Keratinocyte (primary cell): ENCODE measurements around the gene ANKRD44. TPM values are rescaled to one million over a fixed set of nuclear protein-coding genes. Genes with fewer than 3 reads are reported as not detected.

Source experiments
- DNase-seq: peaks from one replicate; pipeline ENCODE4 v3.0.0-alpha.2; 2011; ENCODE audit warnings: low read depth, missing footprints, low spot score
- FAIRE-seq: peaks from 2 replicates; lab custom pipeline; 2011; peaks lifted over from hg19 to GRCh38; lab: Jason Lieb, UNC
- H2AFZ ChIP-seq: 2 replicates; pipeline ENCODE4 v1.6.0; 2012; ENCODE audit warnings: low read length, control low read depth, inconsistent platforms; ENCODE audit not compliant: control insufficient read depth
- H3K27ac ChIP-seq: 2 replicates; pipeline ENCODE4 v1.5.1; 2011; ENCODE audit warnings: low read length; ENCODE audit not compliant: control insufficient read depth, insufficient read depth
- H3K27me3 ChIP-seq: 3 replicates; pipeline ENCODE4 v1.6.0; 2011; ENCODE audit warnings: low read length; ENCODE audit not compliant: control insufficient read depth, insufficient read depth; ENCODE audit errors: extremely low read depth
- H3K36me3 ChIP-seq, 2 experiments: 2 replicates in 1 of 2; 3 replicates in 1 of 2; pipeline ENCODE4 v1.5.1; 2011; ENCODE audit warnings: low read length in 2 of 2, mild to moderate bottlenecking in 1 of 2; ENCODE audit not compliant: control insufficient read depth in 2 of 2, insufficient read depth in 2 of 2; ENCODE audit errors: extremely low read depth in 1 of 2
- H3K4me1 ChIP-seq: 3 replicates; pipeline ENCODE4 v1.5.1; 2011; ENCODE audit warnings: low read length; ENCODE audit not compliant: control insufficient read depth, insufficient read depth; ENCODE audit errors: extremely low read depth
- H3K4me2 ChIP-seq: 3 replicates; pipeline ENCODE4 v1.6.0; 2011; ENCODE audit warnings: low read depth, low read length; ENCODE audit not compliant: control insufficient read depth, insufficient read depth; ENCODE audit errors: extremely low read depth
- H3K4me3 ChIP-seq, 3 experiments: fragments of 200-600 bp in 1 of 3; sonication (generic) in 1 of 3; 2 replicates in 2 of 3; 3 replicates in 1 of 3; pipeline ENCODE4 v1.5.1; 2011 to 2016; ENCODE audit warnings: low read length in 3 of 3, mild to moderate bottlenecking in 3 of 3, control low read depth in 2 of 3, inconsistent platforms in 1 of 3, low read depth in 1 of 3, mixed read lengths in 1 of 3, mixed run types in 1 of 3, moderate library complexity in 1 of 3; ENCODE audit not compliant: control insufficient read depth in 2 of 3, insufficient read depth in 2 of 3; ENCODE audit errors: extremely low read depth in 1 of 3
- H3K79me2 ChIP-seq: 2 replicates; pipeline ENCODE4 v1.6.0; 2012; ENCODE audit warnings: low read length; ENCODE audit not compliant: control insufficient read depth, insufficient read depth
- H3K9ac ChIP-seq: 3 replicates; pipeline ENCODE4 v1.6.0; 2011; ENCODE audit warnings: low read length; ENCODE audit not compliant: control insufficient read depth, insufficient read depth; ENCODE audit errors: extremely low read depth
- H3K9me1 ChIP-seq: 3 replicates; pipeline ENCODE4 v1.6.0; 2011; ENCODE audit warnings: low read length; ENCODE audit not compliant: control insufficient read depth, insufficient read depth; ENCODE audit errors: extremely low read depth
- H3K9me3 ChIP-seq: 2 replicates; pipeline ENCODE4 v1.5.1; 2012; ENCODE audit warnings: low read depth, low read length; ENCODE audit not compliant: control insufficient read depth
- H4K20me1 ChIP-seq: 3 replicates; pipeline ENCODE4 v1.6.0; 2011; ENCODE audit warnings: low read length; ENCODE audit not compliant: control insufficient read depth, insufficient read depth; ENCODE audit errors: extremely low read depth
- CTCF ChIP-seq, 3 experiments: IDR thresholded peaks in 1 of 3; conservative IDR thresholded peaks in 1 of 3; optimal IDR thresholded peaks in 1 of 3; 2 replicates in 2 of 3; 3 replicates in 1 of 3; pipeline versions ENCODE3 to v1.5.1; 2011; ENCODE audit warnings: low read length in 3 of 3, mild to moderate bottlenecking in 3 of 3, moderate library complexity in 2 of 3, control low read depth in 1 of 3, inconsistent platforms in 1 of 3; ENCODE audit not compliant: insufficient read depth in 2 of 3; ENCODE audit errors: extremely low read depth in 1 of 3
- EZH2 ChIP-seq: IDR thresholded peaks from one replicate; pipeline ENCODE4 v1.6.1; 2012; ENCODE audit warnings: inconsistent platforms, mild to moderate bottlenecking, low read length, moderate library complexity
- dilution Hi-C: fragments of 300-500 bp; cut with MboI; formaldehyde crosslinking; loops from one replicate; pipeline ENCODE4 v1.7.0; 2020; ENCODE audit warnings: low sequenced_read_pairs; ENCODE audit not compliant: extremely low pct_ligation_motif_present
- polyA plus RNA-seq, 5 experiments: library from polyadenylated mRNA; depleted of rRNA in 3 of 5; stranded (reverse) in 3 of 5; stranded (forward) in 1 of 5; unstranded in 1 of 5; fragments of >200 nt; gene quantifications; 1 replicate in 1 of 5; 2 replicates in 3 of 5; 3 replicates in 1 of 5; pipeline versions ENCODE4 v1.2.1 to v1.2.3, GENCODE V29; 2011 to 2012; ENCODE audit warnings: missing spikeins in 2 of 5, low read depth in 1 of 5, low replicate concordance in 1 of 5

ANKRD44 gene
- polyA plus RNA-seq, 1 donor (not counting 4 experiments of a cell fraction or from before 2014, with no cell fraction given), result 0.35 TPM

DNA sequence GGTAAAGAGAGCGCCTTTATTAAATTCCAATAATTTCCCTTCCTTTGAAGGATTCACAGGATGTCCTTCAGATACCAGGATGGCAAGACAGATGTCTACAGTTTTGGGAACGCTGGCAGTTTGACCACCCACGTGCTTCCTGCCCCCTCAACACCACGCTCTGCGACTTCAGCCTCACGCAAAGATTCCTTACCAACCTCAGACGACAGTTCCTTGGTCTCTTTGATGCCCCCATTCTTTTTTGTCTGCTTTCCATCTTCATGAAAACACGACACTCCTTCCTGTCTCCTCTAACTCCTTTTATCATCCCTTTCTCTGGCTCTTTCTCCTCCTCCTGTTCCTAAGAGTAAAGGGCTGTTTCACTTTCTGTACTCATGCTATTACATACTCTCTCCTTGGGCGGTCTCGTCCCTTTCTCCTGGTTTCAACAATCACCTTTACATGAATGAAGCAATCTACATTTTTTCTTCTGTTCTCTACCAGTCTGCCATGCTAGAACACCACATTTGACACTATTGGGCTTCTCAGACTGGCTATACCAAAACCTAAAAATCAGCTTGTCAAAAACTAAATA lies 194.2 kb downstream of the ANKRD44 start:
- Histone ChIP-seq H3K9me1 (no peaks in the 10 kb centered on the region), H3K9me3 (no peaks in the 10 kb centered on the region), H3K27me3 (no peaks in the 10 kb centered on the region), H2AFZ (no peak overlapping the region), H4K20me1 (no peaks in the 10 kb centered on the region), H3K4me3 (no peak overlapping the region), H3K4me1 (no peaks in the 10 kb centered on the region), H3K4me2 (no peak overlapping the region), H3K27ac (no peak overlapping the region), H3K79me2 (no peaks in the 10 kb centered on the region), H3K9ac (no peak overlapping the region), H3K36me3 (no peaks in the 10 kb centered on the region)
- DNase-seq (no peak), FAIRE-seq (no peak)
- dilution Hi-C loops, result no loop called here
- no peak for TF ChIP-seq CTCF (optimal IDR thresholded peaks at IDR 0.05 in 1 of 3, IDR thresholded peaks at IDR 0.05 in 1 of 3, conservative IDR thresholded peaks at IDR 0.05 in 1 of 3; ENCODE audit: extremely low read depth in 1 of 3, insufficient read depth in 2 of 3, low read length in 3 of 3)
- no peak for TF ChIP-seq EZH2

GRCh38 chr2:197115325-197115724 lies 195.3 kb downstream of the ANKRD44 start:
- no peak for FAIRE-seq

More at GRCh38 chr2:197115325-197115724, 195.3 kb downstream of the ANKRD44 start:
- TF ChIP-seq EZH2 (no peak), CTCF (optimal IDR thresholded peaks at IDR 0.05 in 1 of 3, IDR thresholded peaks at IDR 0.05 in 1 of 3, conservative IDR thresholded peaks at IDR 0.05 in 1 of 3; ENCODE audit: extremely low read depth in 1 of 3, insufficient read depth in 2 of 3, low read length in 3 of 3) (no peak)
- H3K79me2 ChIP-seq, result no peaks in the 10 kb centered on the region
- no peaks in the 10 kb centered on the region for H3K9me3 ChIP-seq
- no peak overlapping the region for H3K4me3 ChIP-seq
- no peaks in the 10 kb centered on the region for H3K9me1 ChIP-seq
- no peaks in the 10 kb centered on the region for H3K27me3 ChIP-seq
- H3K27ac ChIP-seq, result no peak overlapping the region
- H3K9ac ChIP-seq, result no peak overlapping the region
- H3K4me1 ChIP-seq, result no peaks in the 10 kb centered on the region
- dilution Hi-C loops, result no loop called here
- H3K36me3 ChIP-seq, result no peaks in the 10 kb centered on the region
- no peak for DNase-seq
- no peaks in the 10 kb centered on the region for H4K20me1 ChIP-seq
- H2AFZ ChIP-seq, result no peak overlapping the region
- no peak overlapping the region for H3K4me2 ChIP-seq
